Immature natural killer cell (primary cell): ENCODE measurements around the gene UGT2B11. TPM values are rescaled to one million over a fixed set of nuclear protein-coding genes. Genes with fewer than 3 reads are reported as not detected.

Source experiments
- polyA plus RNA-seq, 3 donors: library from polyadenylated mRNA; unstranded; fragments of 300-500 nt; fragmentation: Illumina TruSeq; gene quantifications; one replicate each; pipeline ENCODE4 v1.2.3, GENCODE V29; 2021

Gene UGT2B11
- polyA plus RNA-seq, 3 donors from 2014 or later, result not detected

Other genes with a start within 250 kb of the UGT2B11 start
- gene UGT2B7, start 118.3 kb downstream of the UGT2B11 start, polyA plus RNA-seq, result not detected
- gene UGT2B28, start 65.7 kb upstream of the UGT2B11 start, polyA plus RNA-seq, result not detected